ENCODE data around the gene PLEKHM1.

The PLEKHM1 gene

GRCh38 chr17:45440161-45440778, 50.3 kb downstream of the PLEKHM1 start:
- DNase-seq, result no peak

- no peak for DNase-seq
Observed at GRCh38 chr17:45438931-45439610, 51.5 kb downstream of the PLEKHM1 start.

GRCh38 chr17:45437465-45438283, 52.8 kb downstream of the PLEKHM1 start:
- DNase-seq, result no peak

GRCh38 chr17:45436625-45437464, 53.7 kb downstream of the PLEKHM1 start:
- DNase-seq, result no peak

- no peak for DNase-seq
Observed at GRCh38 chr17:45436161-45436560, 54.4 kb downstream of the PLEKHM1 start.

GRCh38 chr17:45435481-45435880, 55.0 kb downstream of the PLEKHM1 start:
- no peak for DNase-seq

GRCh38 chr17:45433159-45433535, 57.4 kb downstream of the PLEKHM1 start:
- DNase-seq, result no peak

- no peak for DNase-seq
Observed at GRCh38 chr17:45432405-45433158, 57.9 kb downstream of the PLEKHM1 start, which contains the start of gene ARHGAP27. Gene ARHGAP27, minus strand, starts transcription at chr17:45432870. Its CDS starts 2,591 bp downstream, at chr17:45430279.

- peak; percentile 81 for DNase-seq
Observed at GRCh38 chr17:45431531-45432404, 58.8 kb downstream of the PLEKHM1 start.

GRCh38 chr17:45430738-45431530, 59.6 kb downstream of the PLEKHM1 start:
- peak; percentile 56 for DNase-seq

- DNase-seq, result no peak
Observed at GRCh38 chr17:45430006-45430737, 60.3 kb downstream of the PLEKHM1 start.

GRCh38 chr17:45429339-45430005, 61.0 kb downstream of the PLEKHM1 start:
- DNase-seq, result no peak

- no peak for DNase-seq
Observed at GRCh38 chr17:45428931-45429338, 61.6 kb downstream of the PLEKHM1 start.

- peak; percentile 84 for DNase-seq
Observed at GRCh38 chr17:45428050-45428617, 62.4 kb downstream of the PLEKHM1 start.

GRCh38 chr17:45427181-45427835, 63.2 kb downstream of the PLEKHM1 start:
- DNase-seq, result no peak

GRCh38 chr17:45426561-45426960, 64.0 kb downstream of the PLEKHM1 start:
- no peak for DNase-seq

GRCh38 chr17:45425984-45426413, 64.5 kb downstream of the PLEKHM1 start:
- no peak for DNase-seq
